Breast epithelium (tissue), 4 donors: ENCODE data around the gene STING1. TPM values are rescaled to one million over a fixed set of nuclear protein-coding genes. Genes with fewer than 3 reads are reported as not detected.
"Not testable (repeated sequence)": the region's sequence is repeated elsewhere in the genome, so short reads cannot be mapped to it uniquely, and the experiment has no call there.

Experiments used
- DNase-seq, 2 donors: peaks; one replicate each; pipeline ENCODE4 v3.0.0-alpha.2; 2019; ENCODE audit warnings: low spot score in 2 of 2
- H3K27ac ChIP-seq, 2 donors: fragments of 200-600 bp; sonication (generic) in 1 of 2; one replicate each; pipeline ENCODE4 v1.5.1; 2016 to 2019; ENCODE audit warnings: mild to moderate bottlenecking in 1 of 2
- H3K27me3 ChIP-seq, 2 donors: fragments of 200-600 bp; sonication (generic) in 1 of 2; one replicate each; pipeline versions ENCODE4 v1.5.1 to v1.6.0; 2017 to 2019; ENCODE audit warnings: control low read depth in 1 of 2, mild to moderate bottlenecking in 1 of 2
- H3K36me3 ChIP-seq: fragments of 200-600 bp; one replicate; pipeline ENCODE4 v1.5.1; 2019
- H3K4me1 ChIP-seq, 2 donors: fragments of 200-600 bp; sonication (generic); one replicate each; pipeline ENCODE4 v1.5.1; 2016 to 2019; ENCODE audit warnings: control low read depth in 1 of 2
- H3K4me3 ChIP-seq, 3 donors: fragments of 200-600 bp; sonication (generic); 1 replicate in 2 of 3; 2 replicates in 1 of 3; pipeline ENCODE4 v1.5.1; 2016 to 2019; ENCODE audit warnings: mild to moderate bottlenecking in 3 of 3, moderate library complexity in 2 of 3
- H3K9me3 ChIP-seq, 2 donors: fragments of 200-600 bp; sonication (generic) in 1 of 2; one replicate each; pipeline ENCODE4 v1.5.1; 2016 to 2019; ENCODE audit warnings: control low read depth in 1 of 2
- POLR2A ChIP-seq: fragments of 450-650 bp; IDR thresholded peaks from one replicate; pipeline ENCODE4 v1.6.1; 2016; ENCODE audit warnings: antibody characterized with exemption, mild to moderate bottlenecking, moderate library complexity
- POLR2AphosphoS5 ChIP-seq, 3 donors: sonication (generic); formaldehyde crosslinking; IDR thresholded peaks; one replicate each; pipeline ENCODE4 v1.6.1; 2017; ENCODE audit warnings: antibody characterized with exemption in 3 of 3
- intact Hi-C: fragments of 100-400 bp; cut with DNase I; formaldehyde crosslinking; loops from one replicate; pipeline ENCODE4 v1.15.1; 2023; ENCODE audit warnings: low total_unique reads
- total RNA-seq, 3 donors: library from RNA; depleted of rRNA; stranded (reverse); fragments of >200 nt; gene quantifications; one replicate each; pipeline ENCODE4 v1.1.0, GENCODE V29; 2016
- TF ChIP-seq, protein P1 (sequence below), 3 donors: fragments of 450-650 bp; IDR thresholded peaks; one replicate each; pipeline ENCODE4 v1.5.1; 2016 to 2017; ENCODE audit warnings: antibody characterized with exemption in 3 of 3, mild to moderate bottlenecking in 3 of 3, moderate library complexity in 3 of 3

The STING1 gene
- total RNA-seq, 3 donors from 2014 or later, result 22.0 to 47.9 (median 39.0) TPM

- Histone ChIP-seq H3K4me3 (no peak overlapping the region), H3K36me3 (no peaks in the 10 kb centered on the region), H3K9me3 (no peaks in the 10 kb centered on the region), H3K27ac (no peak overlapping the region), H3K4me1 (peaks cover 5 to 7% of the 10 kb centered on the region in 2 donors), H3K27me3 (no peaks in the 10 kb centered on the region)
- no peak for TF ChIP-seq POLR2A
- TF ChIP-seq, protein P1, sequence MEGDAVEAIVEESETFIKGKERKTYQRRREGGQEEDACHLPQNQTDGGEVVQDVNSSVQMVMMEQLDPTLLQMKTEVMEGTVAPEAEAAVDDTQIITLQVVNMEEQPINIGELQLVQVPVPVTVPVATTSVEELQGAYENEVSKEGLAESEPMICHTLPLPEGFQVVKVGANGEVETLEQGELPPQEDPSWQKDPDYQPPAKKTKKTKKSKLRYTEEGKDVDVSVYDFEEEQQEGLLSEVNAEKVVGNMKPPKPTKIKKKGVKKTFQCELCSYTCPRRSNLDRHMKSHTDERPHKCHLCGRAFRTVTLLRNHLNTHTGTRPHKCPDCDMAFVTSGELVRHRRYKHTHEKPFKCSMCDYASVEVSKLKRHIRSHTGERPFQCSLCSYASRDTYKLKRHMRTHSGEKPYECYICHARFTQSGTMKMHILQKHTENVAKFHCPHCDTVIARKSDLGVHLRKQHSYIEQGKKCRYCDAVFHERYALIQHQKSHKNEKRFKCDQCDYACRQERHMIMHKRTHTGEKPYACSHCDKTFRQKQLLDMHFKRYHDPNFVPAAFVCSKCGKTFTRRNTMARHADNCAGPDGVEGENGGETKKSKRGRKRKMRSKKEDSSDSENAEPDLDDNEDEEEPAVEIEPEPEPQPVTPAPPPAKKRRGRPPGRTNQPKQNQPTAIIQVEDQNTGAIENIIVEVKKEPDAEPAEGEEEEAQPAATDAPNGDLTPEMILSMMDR (IDR thresholded peaks at IDR 0.05), result no peak
- no peak for TF ChIP-seq POLR2AphosphoS5 (IDR thresholded peaks at IDR 0.05)
- intact Hi-C loops, result no loop called here
- DNase-seq, result no peak
These were observed 5.7 kb upstream of the STING1 start for GRCh38 chr5:139488260-139488659.

- peaks cover 4 to 15% of the 10 kb centered on the region in 2 donors for H3K4me1 ChIP-seq
- no peaks in the 10 kb centered on the region for H3K9me3 ChIP-seq
- no peak for DNase-seq
- no peaks in the 10 kb centered on the region for H3K27me3 ChIP-seq
- H3K4me3 ChIP-seq, result no peak overlapping the region
- H3K27ac ChIP-seq, result no peak overlapping the region
- H3K36me3 ChIP-seq, result no peaks in the 10 kb centered on the region
- intact Hi-C loops, result loop anchor here (2.0 kb wide), 1 partner anchor 71 kb away; no protein-coding TSS in a partner anchor
- TF ChIP-seq POLR2A (no peak), POLR2AphosphoS5 (IDR thresholded peaks at IDR 0.05) (no peak)
- TF ChIP-seq, protein P1 (IDR thresholded peaks at IDR 0.05), result no peak
These were observed 3.6 kb upstream of the STING1 start for GRCh38 chr5:139486201-139486600.

DNA sequence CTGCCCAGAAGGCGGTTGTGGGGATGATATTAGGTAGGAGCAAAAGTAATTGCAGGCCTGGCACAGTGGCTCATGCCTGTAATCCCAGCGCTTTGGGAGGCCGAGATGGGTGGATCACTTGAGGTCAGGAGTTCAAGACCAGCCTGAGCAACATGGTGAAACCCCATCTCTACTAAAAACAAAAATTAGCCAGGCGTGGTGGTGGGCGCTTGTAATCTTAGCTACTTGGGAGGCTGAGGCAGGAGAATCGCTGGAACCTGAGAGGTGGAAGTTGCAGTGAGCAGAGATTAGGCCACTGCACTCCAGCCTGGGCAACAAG, 291 bp upstream of the STING1 start:
- Histone ChIP-seq H3K4me3 (peak overlapping the region; percentile 51 to 75 (median 52)), H3K27ac (peak overlapping the region; percentile 94 to 100), H3K4me1 (peaks cover 4 to 17% of the 10 kb centered on the region in 2 donors)
- DNase-seq, H3K27me3 ChIP-seq, H3K9me3 ChIP-seq, H3K36me3 ChIP-seq, intact Hi-C loops: not testable (repeated sequence)

DNA sequence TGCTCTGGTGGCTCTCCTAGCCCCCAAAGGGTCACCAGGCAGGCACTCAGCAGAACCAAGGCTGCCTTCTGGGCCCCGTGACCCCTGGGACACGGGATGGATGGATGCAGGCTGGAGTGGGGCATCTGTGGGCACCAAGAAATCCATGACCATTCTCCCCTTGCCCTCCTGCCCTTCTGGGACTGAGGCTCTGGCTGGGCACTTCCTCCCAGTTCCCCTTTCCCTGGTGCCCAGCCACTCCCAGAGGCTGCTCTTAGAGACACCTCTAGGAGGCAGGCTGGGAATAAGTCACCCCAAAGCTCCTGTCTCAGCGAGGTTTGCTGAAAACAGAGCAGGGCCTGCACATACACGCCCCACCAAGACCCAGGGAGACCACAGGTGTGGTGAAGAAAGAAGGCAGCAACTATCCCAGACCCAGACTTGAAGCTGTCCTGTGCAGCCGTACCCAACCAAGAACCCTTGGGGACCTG, 943 bp downstream of the STING1 start:
- Histone ChIP-seq H3K27ac (peak overlapping the region; percentile 94 to 100), H3K27me3 (no peaks in the 10 kb centered on the region), H3K4me3 (peak overlapping the region; percentile 51 to 75 (median 52)), H3K4me1 (peaks cover 4 to 17% of the 10 kb centered on the region in 2 donors), H3K9me3 (no peaks in the 10 kb centered on the region), H3K36me3 (no peaks in the 10 kb centered on the region)
- intact Hi-C loops, result no loop called here
- peak in 1 of 2 donors; percentile 25 for DNase-seq
- TF ChIP-seq, protein P1 (IDR thresholded peaks at IDR 0.05), result peak in 1 of 3 donors; percentile 13
- no peak for TF ChIP-seq POLR2AphosphoS5 (IDR thresholded peaks at IDR 0.05)

DNA sequence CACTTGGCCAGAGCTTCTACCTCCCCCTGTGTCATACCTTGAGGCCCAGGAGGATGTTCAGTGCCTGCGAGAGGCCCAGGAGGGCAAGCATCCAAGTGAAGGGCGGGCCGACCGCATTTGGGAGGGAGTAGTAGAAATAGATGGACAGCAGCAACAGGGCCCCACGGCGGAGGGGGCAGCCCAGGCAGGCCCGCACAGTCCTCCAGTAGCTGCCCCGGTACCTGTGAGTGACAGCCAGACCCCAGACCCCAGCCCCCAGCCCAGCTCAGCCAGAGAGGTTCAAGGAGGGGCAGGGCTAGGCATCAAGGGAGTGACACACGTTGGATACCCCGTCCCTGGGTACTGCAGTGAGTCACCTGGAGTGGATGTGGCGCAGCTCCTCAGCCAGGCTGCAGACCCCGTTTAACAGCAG, 1.4 kb downstream of the STING1 start:
- H3K9me3 ChIP-seq, result no peaks in the 10 kb centered on the region
- H3K4me1 ChIP-seq, result peaks cover 4 to 17% of the 10 kb centered on the region in 2 donors
- H3K4me3 ChIP-seq, result peak overlapping the region; percentile 51 to 75 (median 52)
- no peaks in the 10 kb centered on the region for H3K27me3 ChIP-seq
- peak overlapping the region; percentile 94 to 100 for H3K27ac ChIP-seq
- intact Hi-C loops, result no loop called here
- H3K36me3 ChIP-seq, result no peaks in the 10 kb centered on the region
- DNase-seq, result peak in 1 of 2 donors; percentile 31
- TF ChIP-seq, protein P1 (IDR thresholded peaks at IDR 0.05), result no peak
- TF ChIP-seq POLR2A, result no peak
- TF ChIP-seq POLR2AphosphoS5 (IDR thresholded peaks at IDR 0.05), result no peak

- H3K4me3 ChIP-seq, intact Hi-C loops, H3K27me3 ChIP-seq, H3K9me3 ChIP-seq, H3K36me3 ChIP-seq, H3K27ac ChIP-seq, DNase-seq: not testable (repeated sequence)
- peaks cover 4 to 17% of the 10 kb centered on the region in 2 donors for H3K4me1 ChIP-seq
These were observed 2.8 kb downstream of the STING1 start for GRCh38 chr5:139479729-139480128.

DNA sequence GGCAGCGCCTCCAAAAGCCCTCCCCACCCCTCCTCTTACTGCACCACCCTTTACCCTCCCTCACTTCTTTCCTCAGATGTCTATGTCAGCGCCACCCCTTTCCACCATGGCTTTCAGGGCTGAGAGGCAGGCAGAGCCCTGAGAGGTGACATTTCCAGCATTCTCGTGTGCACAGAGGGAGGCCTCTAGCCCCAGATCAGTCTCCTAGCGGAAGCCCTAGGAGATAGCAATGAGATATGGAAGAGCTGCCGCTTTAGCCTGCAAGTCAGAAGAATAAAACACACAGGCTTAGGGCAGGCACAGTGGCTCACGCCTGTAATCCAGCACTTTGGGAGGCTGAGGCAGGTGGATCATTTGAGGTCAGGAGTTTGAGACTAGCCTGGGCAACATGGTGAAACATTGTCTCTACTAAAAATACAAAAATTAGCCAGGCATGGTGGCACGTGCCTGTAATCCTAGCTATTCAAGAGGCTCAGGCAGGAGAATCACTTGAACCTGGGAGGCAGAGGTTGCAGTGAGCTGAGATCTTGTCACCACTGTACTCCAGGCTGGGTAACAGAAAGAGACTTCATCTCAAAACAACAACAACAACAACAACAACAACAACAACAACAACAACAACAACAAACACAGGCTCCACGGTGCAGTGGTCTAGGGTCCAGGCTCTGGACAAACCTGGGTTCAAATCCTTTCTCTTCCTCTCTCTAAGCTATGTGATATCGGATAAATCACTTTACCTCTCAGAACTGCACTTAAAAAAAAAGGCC, 3.7 kb downstream of the STING1 start:
- H3K9me3 ChIP-seq, intact Hi-C loops, H3K27me3 ChIP-seq, DNase-seq, H3K4me3 ChIP-seq, H3K36me3 ChIP-seq: not testable (repeated sequence)
- Histone ChIP-seq H3K4me1 (peaks cover 4 to 17% of the 10 kb centered on the region in 2 donors), H3K27ac (peak overlapping the region in 1 of 2 donors; percentile 5)
